Stromal cell of bone marrow (primary cell): ENCODE results near the gene BCL2L12.

Source experiments
- DNase-seq: peaks from one replicate; pipeline ENCODE4 v3.0.0-alpha.2; 2012; ENCODE audit warnings: low read depth

BCL2L12 gene

DNA sequence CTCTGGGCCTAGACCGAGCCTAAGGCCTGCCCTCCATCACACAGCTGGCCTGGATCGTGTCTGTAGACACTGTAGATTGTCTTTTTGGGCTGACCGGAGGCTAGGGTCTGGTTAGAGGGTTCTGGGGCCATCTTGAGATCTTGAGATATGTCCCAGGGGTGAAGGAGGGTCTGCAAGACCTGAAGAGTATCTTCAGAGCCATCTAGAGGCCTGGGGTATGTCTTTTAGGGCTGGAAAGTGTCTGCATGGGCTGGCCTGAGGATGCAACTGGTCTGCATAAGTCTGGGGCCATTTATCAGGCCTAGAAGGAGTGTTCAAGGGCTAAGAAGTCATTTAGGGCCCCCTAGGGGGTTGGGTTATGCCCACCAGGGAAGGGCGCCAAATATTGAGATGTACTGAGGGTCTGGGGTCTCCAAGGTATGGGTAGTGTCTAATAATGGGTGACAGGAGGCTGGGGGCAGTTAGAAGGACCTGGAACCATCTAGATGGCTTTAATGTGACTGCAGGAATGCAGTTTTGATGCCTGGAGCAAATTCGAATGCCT is 23.2 kb upstream of the BCL2L12 start:
- DNase-seq = no peak

DNA sequence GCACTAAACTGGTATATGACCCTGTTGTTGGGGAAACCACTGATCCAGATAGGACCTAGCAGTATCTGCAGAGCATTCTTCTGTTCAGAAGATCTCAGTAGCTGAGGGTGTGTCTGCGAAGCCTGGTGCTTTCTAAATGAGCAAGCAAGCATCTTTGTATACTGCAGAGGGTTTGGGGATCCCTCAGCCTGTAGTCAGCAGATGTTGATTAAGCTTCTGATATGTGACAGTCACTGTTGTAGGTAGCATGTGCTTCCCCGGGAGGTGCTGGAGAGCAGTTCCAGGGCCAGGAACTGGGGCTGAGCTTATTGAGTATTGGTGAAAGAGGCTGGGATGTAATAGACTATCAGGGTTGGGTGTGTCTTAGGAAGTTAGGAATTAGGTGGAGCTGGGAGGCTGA is 22.3 kb upstream of the BCL2L12 start:
- DNase-seq = no peak

DNA sequence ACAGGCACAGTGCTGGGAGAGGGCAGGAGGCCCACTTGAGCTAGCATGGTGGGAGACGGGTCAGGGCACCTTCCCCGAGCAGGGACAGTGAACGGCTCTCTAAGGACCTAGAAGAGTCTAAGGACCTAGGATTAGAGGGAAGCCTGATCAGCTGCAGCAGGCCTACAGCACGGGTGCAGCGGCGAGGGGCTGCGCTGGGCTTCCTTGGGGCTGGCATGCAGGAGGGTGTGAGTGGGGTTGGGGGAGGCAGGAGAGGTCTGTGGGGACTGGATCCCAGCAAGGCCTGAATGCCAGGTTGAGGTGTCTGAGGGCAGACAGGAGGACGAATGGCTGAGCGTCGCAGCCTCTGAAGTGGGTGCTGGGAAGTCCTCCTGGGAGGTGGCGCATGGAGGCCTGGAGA is 20.1 kb upstream of the BCL2L12 start:
- DNase-seq = no peak

DNA sequence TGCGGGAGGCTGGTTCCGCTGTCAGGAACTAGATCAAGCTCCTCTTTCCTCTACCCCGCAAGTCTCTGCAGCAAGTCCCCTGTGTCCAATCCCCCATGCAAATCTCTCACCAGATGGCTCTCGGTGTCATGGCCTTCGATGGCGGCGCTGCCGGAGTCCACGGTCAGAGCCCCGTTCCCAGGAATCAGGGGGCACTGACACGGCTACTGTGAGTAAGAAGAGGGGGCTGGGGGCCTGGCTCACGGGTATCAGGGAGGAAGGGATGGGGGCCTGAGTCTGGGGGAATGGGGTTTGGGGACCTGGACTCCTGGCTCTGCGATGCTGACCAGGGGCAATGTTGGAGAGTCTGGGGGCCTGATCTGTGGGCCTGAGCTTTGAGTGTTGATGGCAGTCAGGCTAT is 19.7 kb upstream of the BCL2L12 start:
- DNase-seq = no peak

DNA sequence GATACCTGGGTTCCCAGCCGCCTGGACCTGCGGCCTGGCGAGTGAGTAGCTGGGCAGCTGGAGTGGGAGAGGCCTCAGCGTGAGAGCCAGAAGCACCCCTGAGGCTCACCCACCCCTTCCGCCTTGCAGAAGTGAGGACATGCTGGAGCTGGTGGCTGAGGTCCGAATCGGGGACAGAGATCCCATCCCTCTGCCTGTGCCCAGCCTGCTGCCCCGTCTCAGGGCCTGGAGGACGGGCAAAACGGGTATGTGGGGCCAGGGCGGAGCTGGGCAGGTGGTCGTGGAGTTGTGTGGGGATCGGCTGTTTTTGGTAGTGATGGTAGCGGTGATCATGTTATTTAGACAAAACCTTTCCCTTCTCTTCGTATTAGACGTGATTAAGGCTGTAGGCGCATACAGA is 19.1 kb upstream of the BCL2L12 start:
- DNase-seq = no peak

DNA sequence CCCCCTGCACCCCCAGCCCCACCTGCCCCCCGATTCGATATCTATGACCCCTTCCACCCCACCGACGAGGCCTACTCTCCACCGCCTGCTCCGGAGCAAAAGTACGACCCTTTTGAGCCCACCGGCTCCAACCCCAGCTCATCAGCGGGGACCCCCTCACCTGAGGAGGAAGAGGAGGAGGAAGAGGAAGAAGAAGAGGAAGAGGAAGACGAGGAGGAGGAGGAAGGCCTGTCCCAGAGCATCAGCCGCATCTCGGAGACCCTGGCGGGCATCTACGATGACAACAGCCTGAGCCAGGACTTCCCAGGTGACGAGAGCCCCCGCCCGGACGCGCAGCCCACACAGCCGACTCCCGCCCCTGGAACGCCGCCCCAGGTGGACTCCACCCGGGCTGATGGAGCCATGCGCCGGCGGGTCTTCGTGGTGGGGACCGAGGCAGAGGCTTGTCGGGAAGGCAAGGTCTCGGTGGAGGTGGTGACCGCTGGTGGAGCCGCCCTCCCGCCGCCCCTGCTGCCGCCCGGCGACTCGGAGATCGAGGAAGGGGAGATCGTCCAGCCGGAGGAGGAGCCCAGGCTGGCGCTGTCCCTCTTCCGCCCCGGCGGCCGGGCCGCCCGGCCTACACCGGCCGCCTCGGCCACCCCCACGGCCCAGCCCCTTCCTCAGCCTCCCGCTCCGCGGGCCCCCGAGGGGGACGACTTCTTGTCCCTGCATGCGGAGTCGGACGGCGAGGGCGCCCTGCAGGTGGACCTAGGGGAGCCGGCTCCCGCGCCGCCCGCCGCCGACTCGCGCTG is 14.5 kb upstream of the BCL2L12 start:
- DNase-seq = no peak

DNA sequence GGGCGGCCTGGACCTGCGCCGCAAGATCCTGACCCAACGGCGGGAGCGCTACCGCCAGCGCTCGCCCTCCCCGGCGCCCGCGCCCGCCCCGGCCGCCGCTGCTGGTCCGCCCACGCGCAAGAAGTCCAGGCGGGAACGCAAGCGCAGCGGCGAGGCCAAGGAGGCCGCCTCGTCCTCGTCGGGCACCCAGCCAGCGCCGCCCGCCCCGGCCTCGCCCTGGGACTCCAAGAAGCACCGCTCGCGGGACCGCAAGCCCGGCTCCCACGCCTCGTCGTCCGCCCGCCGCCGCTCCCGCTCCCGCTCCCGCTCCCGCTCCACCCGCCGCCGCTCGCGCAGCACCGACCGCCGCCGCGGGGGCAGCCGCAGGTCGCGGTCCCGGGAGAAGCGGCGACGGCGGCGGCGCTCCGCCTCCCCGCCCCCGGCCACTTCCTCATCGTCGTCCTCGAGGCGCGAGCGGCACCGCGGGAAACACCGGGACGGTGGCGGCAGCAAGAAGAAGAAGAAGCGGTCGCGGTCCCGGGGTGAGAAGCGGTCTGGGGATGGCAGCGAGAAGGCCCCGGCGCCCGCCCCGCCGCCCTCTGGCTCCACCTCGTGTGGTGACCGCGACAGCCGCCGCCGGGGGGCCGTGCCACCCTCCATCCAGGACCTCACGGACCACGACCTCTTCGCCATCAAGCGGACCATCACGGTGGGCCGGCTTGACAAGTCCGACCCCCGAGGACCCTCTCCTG is 13.7 kb upstream of the BCL2L12 start:
- DNase-seq = no peak

DNA sequence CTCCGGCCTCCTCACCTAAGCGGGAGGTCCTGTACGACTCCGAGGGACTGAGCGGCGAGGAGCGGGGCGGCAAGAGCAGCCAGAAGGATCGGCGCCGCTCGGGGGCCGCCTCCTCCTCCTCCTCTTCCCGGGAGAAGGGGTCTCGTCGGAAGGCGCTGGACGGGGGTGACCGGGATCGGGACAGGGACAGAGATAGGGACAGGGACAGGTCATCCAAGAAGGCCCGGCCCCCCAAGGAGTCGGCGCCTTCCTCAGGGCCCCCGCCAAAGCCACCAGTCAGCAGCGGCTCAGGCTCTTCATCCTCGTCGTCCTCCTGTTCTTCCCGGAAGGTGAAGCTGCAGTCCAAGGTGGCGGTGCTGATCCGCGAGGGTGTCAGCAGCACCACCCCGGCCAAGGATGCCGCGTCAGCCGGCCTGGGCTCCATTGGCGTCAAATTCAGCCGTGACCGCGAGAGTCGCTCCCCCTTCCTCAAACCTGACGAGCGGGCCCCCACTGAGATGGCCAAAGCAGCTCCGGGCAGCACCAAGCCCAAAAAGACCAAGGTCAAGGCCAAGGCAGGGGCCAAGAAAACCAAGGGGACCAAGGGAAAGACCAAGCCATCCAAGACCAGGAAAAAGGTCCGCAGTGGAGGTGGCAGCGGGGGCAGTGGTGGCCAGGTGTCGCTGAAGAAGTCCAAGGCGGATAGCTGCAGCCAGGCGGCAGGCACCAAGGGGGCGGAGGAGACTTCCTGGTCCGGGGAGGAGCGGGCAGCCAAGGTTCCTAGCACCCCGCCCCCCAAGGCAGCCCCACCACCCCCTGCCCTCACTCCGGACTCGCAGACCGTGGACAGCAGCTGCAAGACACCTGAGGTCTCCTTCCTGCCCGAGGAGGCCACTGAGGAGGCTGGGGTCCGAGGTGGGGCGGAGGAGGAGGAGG is 12.9 kb upstream of the BCL2L12 start:
- no peak for DNase-seq

DNA sequence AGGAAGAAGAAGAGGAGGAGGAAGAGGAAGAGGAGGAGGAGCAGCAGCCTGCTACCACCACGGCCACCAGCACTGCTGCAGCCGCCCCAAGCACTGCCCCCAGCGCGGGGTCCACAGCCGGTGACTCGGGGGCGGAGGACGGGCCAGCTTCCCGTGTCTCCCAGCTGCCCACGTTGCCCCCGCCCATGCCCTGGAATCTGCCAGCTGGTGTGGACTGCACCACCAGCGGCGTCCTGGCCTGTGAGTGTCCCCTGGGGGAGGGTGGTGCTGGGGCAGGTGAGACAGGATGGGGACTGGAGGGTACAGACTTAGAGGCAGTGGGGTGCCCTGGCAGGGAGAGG is 12.3 kb upstream of the BCL2L12 start:
- no peak for DNase-seq

DNA sequence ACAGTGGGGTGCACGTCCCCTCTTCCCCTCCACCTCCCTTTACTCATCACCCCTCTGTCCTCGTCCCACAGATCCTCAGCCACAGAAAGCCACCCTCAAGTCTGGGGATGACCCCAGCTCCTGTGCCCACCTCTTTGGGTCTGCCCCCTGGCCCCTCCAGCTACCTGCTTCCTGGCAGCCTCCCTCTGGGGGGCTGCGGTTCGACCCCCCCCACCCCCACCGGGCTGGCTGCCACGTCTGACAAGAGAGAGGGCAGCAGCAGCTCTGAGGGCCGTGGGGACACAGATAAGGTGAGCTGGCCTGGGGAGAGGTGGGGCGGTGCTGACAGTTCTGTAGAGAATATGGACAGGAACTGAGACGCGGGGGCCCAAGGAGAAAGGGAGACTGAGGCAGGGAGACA is 11.2 kb upstream of the BCL2L12 start:
- DNase-seq = no peak

DNA sequence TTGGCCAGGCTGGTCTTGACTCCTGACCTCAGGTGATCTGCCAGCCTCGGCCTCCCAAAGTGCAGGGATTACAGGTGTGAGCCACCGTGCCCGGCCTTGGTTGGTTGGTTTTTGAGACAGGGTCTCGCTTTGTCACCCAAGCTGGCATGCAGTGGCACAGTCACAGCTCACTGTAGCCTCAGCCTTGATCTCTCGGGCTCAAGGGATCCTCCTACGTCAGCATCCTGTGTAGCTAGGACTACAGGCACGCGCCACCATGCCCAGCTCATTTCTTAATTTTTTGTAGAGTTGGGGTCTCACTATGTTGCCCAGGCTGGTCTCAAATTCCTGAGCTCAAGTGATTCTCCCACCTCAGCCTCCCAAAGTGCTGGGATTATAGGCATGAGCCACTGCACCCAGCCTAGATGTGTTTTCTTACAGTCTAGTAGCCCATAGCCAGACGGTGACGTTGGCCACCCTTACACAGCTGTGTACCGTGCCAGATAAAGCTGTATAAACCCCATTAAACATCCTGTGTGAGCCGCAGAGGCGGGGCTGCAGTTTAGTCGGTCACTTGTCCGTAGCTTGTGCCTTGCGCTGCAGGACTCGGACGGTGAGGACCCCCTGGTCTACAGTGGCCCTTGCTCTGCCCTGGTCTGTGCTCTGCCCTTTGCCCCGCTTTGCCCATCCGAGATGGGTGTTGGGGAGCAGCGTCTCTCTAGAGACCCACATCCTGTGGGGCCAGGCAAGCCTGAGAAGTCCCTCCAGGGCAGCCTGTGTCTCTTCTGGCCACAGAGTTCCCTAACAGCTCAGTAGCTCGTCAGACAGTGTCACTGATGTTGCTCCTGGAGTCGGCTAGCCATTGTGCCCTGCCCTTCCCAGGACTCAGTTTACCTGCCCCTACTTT is 9.9 kb upstream of the BCL2L12 start:
- no peak for DNase-seq

DNA sequence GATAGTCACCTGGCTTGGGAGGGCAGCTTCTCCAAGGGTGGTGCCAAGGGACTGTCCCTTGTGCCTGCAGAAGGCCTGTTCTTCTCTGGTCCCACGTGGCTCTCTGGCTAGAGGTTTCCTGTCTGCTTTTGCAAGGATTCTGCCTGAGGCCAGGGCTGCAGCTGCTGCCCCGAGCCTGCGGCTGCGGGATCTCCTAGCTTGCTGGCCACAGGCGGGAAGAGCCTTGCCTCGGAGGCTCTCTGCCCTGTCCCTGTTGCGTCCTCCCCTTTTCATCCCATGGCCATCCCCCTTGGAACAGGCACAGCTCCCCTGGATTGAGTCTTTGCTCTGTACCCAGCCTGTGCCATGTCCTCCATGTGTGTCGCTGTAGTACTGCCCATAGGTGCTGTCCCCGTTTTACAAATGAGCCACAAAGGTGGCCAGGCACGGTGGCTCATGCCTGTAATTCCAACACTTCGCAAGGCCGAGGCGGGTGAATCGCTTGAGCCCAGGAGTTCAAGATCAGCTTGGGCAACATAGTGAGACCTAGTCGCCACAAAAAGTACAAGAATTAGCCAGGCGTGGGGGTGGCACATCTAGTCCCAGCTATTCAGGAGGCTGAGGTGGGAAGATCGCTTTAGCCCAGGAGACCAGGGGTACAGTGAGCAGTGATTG is 9.2 kb upstream of the BCL2L12 start:
- no peak for DNase-seq

DNA sequence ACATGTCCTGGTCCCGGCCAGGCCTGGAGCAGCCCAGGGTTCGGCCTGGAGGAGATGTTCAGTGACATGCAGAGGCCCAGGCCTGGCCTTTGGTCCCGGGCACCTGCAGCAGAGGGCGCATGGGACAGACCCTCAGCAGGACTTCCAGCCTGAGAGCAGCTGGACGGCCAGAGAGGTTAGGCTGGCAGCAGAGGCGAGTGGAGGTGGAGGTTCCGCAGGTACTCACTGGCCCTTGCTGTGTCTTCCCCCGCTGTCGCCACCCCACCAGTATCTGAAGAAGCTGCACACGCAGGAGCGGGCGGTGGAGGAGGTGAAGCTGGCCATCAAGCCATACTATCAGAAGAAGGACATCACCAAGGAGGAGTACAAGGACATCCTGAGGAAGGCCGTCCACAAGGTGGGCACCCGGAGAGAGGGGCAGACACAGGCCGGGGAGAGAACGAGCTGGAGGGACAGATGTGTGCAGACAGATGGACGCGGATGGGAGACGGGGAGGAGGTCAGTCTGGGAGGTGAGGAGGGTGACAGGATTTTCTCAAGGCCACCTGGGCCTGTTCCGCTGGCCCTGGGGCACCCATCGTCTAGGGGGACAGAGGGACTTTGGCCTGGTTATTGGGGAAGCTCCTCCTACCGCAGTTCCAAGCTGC is 8.1 kb upstream of the BCL2L12 start:
- no peak for DNase-seq

DNA sequence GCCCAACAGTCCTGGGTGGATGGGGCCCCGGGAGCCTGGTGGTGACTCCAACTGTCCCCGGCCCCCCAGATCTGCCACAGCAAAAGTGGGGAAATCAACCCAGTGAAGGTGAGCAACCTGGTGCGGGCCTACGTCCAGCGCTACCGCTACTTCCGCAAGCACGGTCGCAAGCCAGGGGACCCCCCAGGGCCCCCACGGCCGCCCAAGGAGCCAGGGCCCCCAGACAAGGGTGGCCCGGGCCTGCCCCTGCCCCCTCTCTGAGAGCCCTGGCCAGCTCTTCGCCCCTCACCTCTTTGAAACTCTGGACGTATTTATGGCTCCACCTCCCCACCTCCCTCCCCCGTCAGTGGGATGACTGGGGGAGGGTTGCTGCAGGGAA is 7.6 kb upstream of the BCL2L12 start:
- no peak for DNase-seq

DNA sequence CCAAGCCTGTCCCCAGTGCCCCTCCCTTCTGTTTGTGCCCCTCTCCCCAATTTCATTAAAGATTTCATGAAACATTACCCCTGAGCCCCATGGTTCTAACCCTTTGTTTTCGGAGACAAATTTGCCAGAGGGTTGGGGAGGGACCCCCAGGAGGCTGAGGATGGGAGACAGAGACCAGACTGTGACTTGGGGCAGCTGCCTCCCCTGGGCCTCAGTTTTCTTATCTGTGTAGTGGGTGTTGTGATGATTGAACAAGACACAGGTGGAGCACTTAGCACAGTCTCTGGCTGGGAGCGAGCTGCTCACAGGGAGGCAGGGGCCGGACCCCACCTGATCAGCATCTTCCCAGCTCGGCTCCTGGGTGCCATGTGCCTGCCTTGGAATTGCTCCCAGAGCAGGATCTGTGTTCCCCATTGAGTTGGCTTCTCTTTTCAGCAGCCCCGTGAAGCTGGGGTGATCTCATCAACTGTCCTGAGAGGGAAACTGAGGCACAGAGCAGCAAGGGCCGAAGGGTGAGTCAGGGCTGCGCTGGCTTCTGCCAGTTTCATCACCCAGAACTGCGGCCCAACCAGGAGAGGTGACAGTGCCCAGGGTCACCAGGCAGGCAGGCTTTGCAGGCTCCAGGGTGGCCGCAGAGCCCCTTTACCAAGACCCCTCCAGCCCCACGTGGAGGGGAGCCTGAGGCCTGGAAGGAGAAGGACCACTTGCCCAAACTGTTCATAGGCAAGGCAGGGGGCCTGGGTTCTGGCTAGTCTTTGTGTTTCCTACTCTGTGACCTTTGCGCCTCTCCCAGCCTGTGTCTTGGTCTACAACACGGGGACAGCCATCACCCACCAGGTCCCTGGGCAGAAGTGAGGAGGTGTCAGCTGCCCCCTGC is 6.9 kb upstream of the BCL2L12 start:
- DNase-seq = no peak

DNA sequence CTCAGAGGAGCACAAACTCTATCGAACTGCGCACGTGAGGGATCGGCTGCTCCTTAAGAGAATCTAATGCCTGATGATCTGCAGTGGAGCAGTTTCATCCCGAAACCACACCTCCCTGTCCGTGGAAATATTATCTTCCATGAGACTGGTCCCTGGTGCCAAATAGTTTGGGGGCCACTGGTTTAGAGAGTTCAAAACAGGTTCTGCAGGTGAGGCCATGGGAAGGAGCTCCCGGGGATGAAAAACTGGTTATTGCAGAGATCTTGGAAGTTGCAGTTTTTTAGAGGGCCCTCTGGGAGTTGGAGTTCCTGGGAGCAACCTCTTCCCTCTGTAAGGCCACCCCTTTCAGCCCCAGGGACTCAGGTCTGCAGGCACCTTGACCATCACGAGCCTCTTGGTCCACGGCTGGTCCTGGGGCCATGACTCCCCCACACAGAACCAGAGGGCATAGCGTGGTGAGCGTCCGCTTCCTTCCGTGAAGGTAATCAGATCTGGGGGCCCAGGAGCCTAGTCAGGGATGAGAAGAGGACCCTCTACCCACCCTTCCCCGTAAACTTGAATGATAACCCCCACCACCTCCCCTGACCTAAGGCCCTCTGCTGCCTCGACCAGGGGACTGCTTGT is 5.3 kb upstream of the BCL2L12 start:
- DNase-seq = no peak

DNA sequence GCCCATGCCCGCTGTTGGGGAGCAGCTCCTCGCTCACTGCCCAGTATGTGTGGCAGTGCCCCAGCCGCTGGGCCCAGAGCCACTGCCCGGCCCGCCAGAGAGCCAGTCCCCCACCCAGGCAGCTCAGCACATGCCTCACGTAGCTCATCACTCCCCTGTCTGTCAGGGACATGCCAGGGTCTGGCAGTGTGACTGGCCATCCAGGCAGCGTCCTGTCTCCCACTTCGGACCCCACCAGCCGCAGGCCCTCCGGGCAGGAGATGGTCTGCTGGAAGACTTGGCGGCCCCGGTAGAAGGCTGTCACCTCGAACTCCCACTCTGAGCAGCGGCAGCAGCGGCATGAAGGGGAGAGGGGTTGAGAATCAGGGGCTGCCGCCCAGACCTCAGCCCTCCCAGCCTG is 3.7 kb upstream of the BCL2L12 start:
- DNase-seq = no peak

DNA sequence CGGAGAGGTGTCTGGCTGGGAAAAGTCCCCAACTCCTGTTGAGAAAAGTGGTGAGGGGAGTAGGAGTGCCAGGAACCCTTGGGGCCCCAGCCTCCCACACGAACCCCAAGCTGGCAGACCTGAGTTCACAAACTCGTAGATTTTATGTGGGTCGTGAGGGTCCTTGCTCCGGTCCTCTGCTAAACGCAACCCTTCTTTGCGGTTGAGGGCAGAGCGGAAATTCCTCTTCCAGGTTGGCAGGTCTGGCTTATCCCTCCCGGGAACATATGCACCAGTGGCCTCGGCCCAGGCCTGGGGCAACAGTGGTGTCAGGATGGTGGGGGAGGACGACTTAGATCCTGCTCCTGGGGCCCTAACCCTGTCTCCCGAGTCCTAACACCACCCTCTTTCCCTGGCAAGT is 2.5 kb upstream of the BCL2L12 start:
- DNase-seq = no peak
